ENCODE results near the gene NTNG2.

- TF ChIP-seq ATF7 (IDR thresholded peaks at IDR 0.05; ENCODE audit: low read depth) (no peak), RAD21 (IDR thresholded peaks at IDR 0.05; ENCODE audit: insufficient read depth, low read depth, low read length) (no peak), POLR2A (IDR thresholded peaks at IDR 0.05; ENCODE audit: low read depth, low read length) (no peak), REST (IDR thresholded peaks at IDR 0.05; ENCODE audit: low read depth, low read length) (no peak), ELK1 (IDR thresholded peaks at IDR 0.05; ENCODE audit: low read depth, low read length) (no peak), CEBPB (IDR thresholded peaks at IDR 0.05; ENCODE audit: borderline replicate concordance in 1 of 2, low read depth in 2 of 2, low read length in 2 of 2) (no peak), SMAD1 (IDR thresholded peaks at IDR 0.05; ENCODE audit: low read depth, partially characterized antibody) (no peak), CTCF (IDR thresholded peaks at IDR 0.05 in 2 of 3, conservative IDR thresholded peaks at IDR 0.05 in 1 of 3; ENCODE audit: control insufficient read depth in 2 of 3, extremely low read depth in 1 of 3, insufficient read depth in 1 of 3, low read depth in 3 of 3, low read length in 3 of 3) (no peak), TARDBP (IDR thresholded peaks at IDR 0.05; ENCODE audit: borderline replicate concordance) (no peak), NRF1 (conservative IDR thresholded peaks at IDR 0.05; ENCODE audit: low read depth, low read length) (no peak), KDM1A (IDR thresholded peaks at IDR 0.05; ENCODE audit: borderline replicate concordance) (no peak), BRCA1 (IDR thresholded peaks at IDR 0.05; ENCODE audit: low read depth, low read length) (no peak)
Measured at GRCh38 chr9:132283863-132284262, 122.0 kb downstream of the NTNG2 start.
